H1 (cell line): Measurements from ENCODE around the gene BTRC. TPM values are rescaled to one million over a fixed set of nuclear protein-coding genes. Genes with fewer than 3 reads are reported as not detected.

Experiments
- CTCF ChIA-PET: fragments of 300-600 bp; sonication (Branson Sonifier 250); formaldehyde crosslinking; loops from one replicate; lab custom pipeline; 2021; ENCODE audit not compliant: partially characterized antibody; lab: Charles Lee
- POLR2A ChIA-PET: fragments of 300-600 bp; sonication (Branson Sonifier 250); formaldehyde crosslinking; loops from one replicate; lab custom pipeline; 2021; ENCODE audit warnings: inconsistent platforms; ENCODE audit not compliant: partially characterized antibody; lab: Charles Lee
- DNase-seq, 2 experiments: peaks; one replicate each; pipeline versions ENCODE4 v3.0.0 to v3.0.0-alpha.2; 2010 to 2022; ENCODE audit warnings: low spot score in 2 of 2, low read depth in 1 of 2, mixed read lengths in 1 of 2
- FAIRE-seq: peaks from 2 replicates; lab custom pipeline; 2011; peaks lifted over from hg19 to GRCh38; lab: Jason Lieb, UNC
- H2AFZ ChIP-seq: 2 replicates; pipeline ENCODE4 v1.8.1; 2012; ENCODE audit warnings: low read length, inconsistent platforms
- H2AK5ac ChIP-seq: 2 replicates; pipeline ENCODE4 v1.6.1; 2013; ENCODE audit warnings: low read depth, low read length
- H2BK120ac ChIP-seq: replicated peaks from 2 replicates; pipeline ENCODE3; 2013; ENCODE audit warnings: low read depth, low read length, inconsistent platforms
- H2BK12ac ChIP-seq: 2 replicates; pipeline ENCODE4 v1.6.1; 2013; ENCODE audit warnings: low read depth, low read length
- H2BK15ac ChIP-seq: 2 replicates; pipeline ENCODE4 v1.6.1; 2013; ENCODE audit warnings: low read length
- H2BK20ac ChIP-seq: 2 replicates; pipeline ENCODE4 v1.6.1; 2013; ENCODE audit warnings: low read length
- H2BK5ac ChIP-seq: 2 replicates; pipeline ENCODE4 v1.6.1; 2013; ENCODE audit warnings: low read depth, low read length
- H3K14ac ChIP-seq: 2 replicates; pipeline ENCODE4 v1.6.1; 2013; ENCODE audit warnings: inconsistent platforms; ENCODE audit not compliant: insufficient read length
- H3K18ac ChIP-seq: 2 replicates; pipeline ENCODE4 v1.6.1; 2013; ENCODE audit warnings: low read length; ENCODE audit errors: extremely low read depth
- H3K23ac ChIP-seq: 2 replicates; pipeline ENCODE4 v1.6.1; 2013; ENCODE audit warnings: inconsistent platforms; ENCODE audit not compliant: insufficient read length
- H3K23me2 ChIP-seq: 2 replicates; pipeline ENCODE4 v1.6.1; 2013; ENCODE audit warnings: low read depth, low read length
- H3K27ac ChIP-seq: 2 replicates; pipeline ENCODE4 v1.6.1; 2011; ENCODE audit warnings: low read depth, low read length, inconsistent platforms
- H3K27me3 ChIP-seq, 4 experiments: replicated peaks in 1 of 4; 1 replicate in 1 of 4; 2 replicates in 3 of 4; pipeline versions ENCODE4 v1.6.1 to v1.8.1; 2011 to 2013; ENCODE audit warnings: low read length in 3 of 4, mild to moderate bottlenecking in 3 of 4, inconsistent platforms in 2 of 4, mixed read lengths in 2 of 4, moderate library complexity in 1 of 4; ENCODE audit not compliant: control insufficient read depth in 3 of 4, insufficient read depth in 3 of 4; ENCODE audit errors: extremely low read depth in 1 of 4
- H3K36me3 ChIP-seq, 4 experiments: 2 replicates each; pipeline versions ENCODE4 v1.6.1 to v1.8.1; 2011 to 2013; ENCODE audit warnings: mild to moderate bottlenecking in 4 of 4, low read length in 3 of 4, moderate library complexity in 2 of 4, control low read depth in 1 of 4, inconsistent platforms in 1 of 4; ENCODE audit not compliant: insufficient read depth in 4 of 4, control insufficient read depth in 2 of 4
- H3K4ac ChIP-seq: replicated peaks from 2 replicates; pipeline ENCODE3; 2013; ENCODE audit warnings: low read length, low read depth, mixed read lengths, inconsistent platforms; ENCODE audit not compliant: insufficient read length
- H3K4me1 ChIP-seq, 4 experiments: replicated peaks in 1 of 4; 1 replicate in 1 of 4; 2 replicates in 3 of 4; pipeline versions ENCODE4 v1.6.1 to v1.8.1; 2011 to 2013; ENCODE audit warnings: low read length in 3 of 4, inconsistent platforms in 2 of 4, mixed read lengths in 1 of 4; ENCODE audit not compliant: insufficient read depth in 4 of 4, control insufficient read depth in 3 of 4
- H3K4me2 ChIP-seq, 2 experiments: 2 replicates each; pipeline versions ENCODE4 v1.6.1 to v1.8.1; 2011 to 2013; ENCODE audit warnings: low read depth in 2 of 2, low read length in 2 of 2, control low read depth in 1 of 2, inconsistent platforms in 1 of 2, mild to moderate bottlenecking in 1 of 2; ENCODE audit not compliant: insufficient read depth in 1 of 2
- H3K4me3 ChIP-seq, 4 experiments: fragments of 200-600, 300-600 bp in 1 of 4; sonication (generic), shearing (Covaris generic), sonication (Bioruptor Twin) in 1 of 4; 2 replicates each; pipeline versions ENCODE4 v1.5.1 to v1.8.1; 2011 to 2016; ENCODE audit warnings: low read length in 4 of 4, low read depth in 3 of 4, control low read depth in 2 of 4, inconsistent platforms in 2 of 4, mild to moderate bottlenecking in 2 of 4, mixed read lengths in 1 of 4, moderate library complexity in 1 of 4; ENCODE audit not compliant: insufficient read depth in 2 of 4; ENCODE audit errors: extremely low read depth in 1 of 4
- H3K56ac ChIP-seq: replicated peaks from 2 replicates; pipeline ENCODE3; 2013; ENCODE audit warnings: low read depth, mild to moderate bottlenecking, mixed read lengths, low read length, inconsistent platforms; ENCODE audit not compliant: insufficient read length
- H3K79me1 ChIP-seq: 2 replicates; pipeline ENCODE4 v1.6.1; 2013; ENCODE audit warnings: low read depth, low read length, control low read depth
- H3K79me2 ChIP-seq, 2 experiments: 2 replicates each; pipeline versions ENCODE4 v1.6.1 to v1.8.1; 2012 to 2013; ENCODE audit warnings: low read length in 2 of 2, mild to moderate bottlenecking in 2 of 2, inconsistent platforms in 1 of 2; ENCODE audit not compliant: insufficient read depth in 2 of 2, control insufficient read depth in 1 of 2
- H3K9ac ChIP-seq, 4 experiments: replicated peaks in 1 of 4; 1 replicate in 1 of 4; 2 replicates in 3 of 4; pipeline versions ENCODE4 v1.6.1 to v1.8.1; 2011 to 2013; ENCODE audit warnings: low read depth in 3 of 4, low read length in 3 of 4, control low read depth in 2 of 4, mild to moderate bottlenecking in 2 of 4, moderate library complexity in 2 of 4, inconsistent platforms in 1 of 4; ENCODE audit errors: extremely low read depth in 1 of 4
- H3K9me3 ChIP-seq, 2 experiments: 2 replicates each; pipeline versions ENCODE4 v1.6.1 to v1.8.1; 2012 to 2013; ENCODE audit warnings: mild to moderate bottlenecking in 2 of 2, moderate library complexity in 2 of 2, control low read depth in 1 of 2, inconsistent platforms in 1 of 2, low read depth in 1 of 2, low read length in 1 of 2, mixed read lengths in 1 of 2; ENCODE audit not compliant: insufficient read depth in 2 of 2
- H4K20me1 ChIP-seq, 2 experiments: replicated peaks in 1 of 2; 2 replicates each; pipeline versions ENCODE3 to v1.8.1; 2011 to 2013; ENCODE audit warnings: inconsistent platforms in 2 of 2, low read length in 2 of 2, mild to moderate bottlenecking in 1 of 2; ENCODE audit not compliant: insufficient read depth in 2 of 2, control insufficient read depth in 1 of 2
- H4K5ac ChIP-seq: 2 replicates; pipeline ENCODE4 v1.6.1; 2013; ENCODE audit warnings: low read length, low read depth, mixed read lengths, inconsistent platforms; ENCODE audit not compliant: insufficient read length
- H4K8ac ChIP-seq: 2 replicates; pipeline ENCODE4 v1.8.0; 2013; ENCODE audit warnings: mild to moderate bottlenecking, moderate library complexity, low read length, inconsistent platforms; ENCODE audit not compliant: insufficient read depth; ENCODE audit errors: extremely low read depth
- H4K91ac ChIP-seq: replicated peaks from 2 replicates; pipeline ENCODE3; 2013; ENCODE audit warnings: low read length, mixed read lengths, inconsistent platforms; ENCODE audit not compliant: insufficient read length
- CBX5 ChIP-seq: fragments of 300-800, 300-1000 bp; sonication (generic); IDR thresholded peaks from 2 replicates; pipeline ENCODE4 v1.7.1; 2016; ENCODE audit warnings: antibody characterized with exemption, low read length, low read depth
- KDM4A ChIP-seq: IDR thresholded peaks from one replicate; pipeline ENCODE4 v1.7.1; 2012; ENCODE audit warnings: low read depth, mild to moderate bottlenecking, moderate library complexity, low read length, inconsistent platforms; ENCODE audit not compliant: severe bottlenecking
- POU5F1 ChIP-seq: IDR thresholded peaks from 2 replicates; pipeline ENCODE4 v1.6.1; 2011; ENCODE audit warnings: low read depth, mild to moderate bottlenecking, low read length, moderate library complexity
- SIN3A ChIP-seq, 2 experiments: IDR thresholded peaks in 1 of 2; conservative IDR thresholded peaks in 1 of 2; 2 replicates each; pipeline ENCODE4 v1.6.1; 2011 to 2012; ENCODE audit warnings: low read length in 2 of 2, improper control_type of control experiment in 1 of 2, low read depth in 1 of 2, mild to moderate bottlenecking in 1 of 2
- SIRT6 ChIP-seq: IDR thresholded peaks from one replicate; pipeline ENCODE4 v1.7.1; 2012; ENCODE audit warnings: low read length, inconsistent platforms
- SP2 ChIP-seq: IDR thresholded peaks from 2 replicates; pipeline ENCODE4 v1.6.1; 2012; ENCODE audit warnings: mild to moderate bottlenecking, low read length, inconsistent platforms
- USF2 ChIP-seq: IDR thresholded peaks from 2 replicates; pipeline ENCODE4 v1.6.1; 2011; ENCODE audit warnings: low read length, improper control_type of control experiment
- ZNF274 ChIP-seq: IDR thresholded peaks from 2 replicates; pipeline ENCODE4 v1.7.0; 2012; ENCODE audit warnings: low read length, borderline replicate concordance; ENCODE audit errors: extremely low read depth
- WGBS, 2 experiments: shearing (Covaris generic) in 1 of 2; methylation state at CpG; one replicate each; pipeline versions ENCODE4 v1.1.6 to v1.1.7; 2013 to 2015; ENCODE audit warnings: low lambda C conversion rate in 2 of 2, mixed read lengths in 2 of 2, inconsistent platforms in 1 of 2, low coverage in 1 of 2, missing lambda C conversion rate in 1 of 2; ENCODE audit not compliant: insufficient replicate concordance in 2 of 2, insufficient coverage in 1 of 2, insufficient read length in 1 of 2; ENCODE audit errors: extremely low coverage in 1 of 2, missing lambda C conversion rate in 1 of 2; 5-methylcytosine and 5-hydroxymethylcytosine counted together
- polyA plus RNA-seq, 7 experiments: library from polyadenylated mRNA; depleted of rRNA in 3 of 7; stranded (reverse) in 5 of 7; unstranded in 2 of 7; fragments of >200 nt in 5 of 7; fragments of 200-250 nt in 2 of 7; gene quantifications; 1 replicate in 5 of 7; 2 replicates in 1 of 7; 4 replicates in 1 of 7; pipeline versions ENCODE4 v1.2.1 to v1.2.3, GENCODE V29; 2011 to 2013; ENCODE audit warnings: missing spikeins in 2 of 7, mixed read lengths in 2 of 7
- total RNA-seq: library from RNA; stranded (reverse); fragmentation: NEBNext Ultra II Directional; extraction: Animal tissue kit (Norgen Biotek cat#: 25700); gene quantifications from 2 replicates; pipeline ENCODE4 v1.2.1, GENCODE V29; 2021

BTRC gene
- total and polyA plus RNA-seq, 2 of the 8 experiments (the other 6 are each of a cell fraction or from before 2014, with no cell fraction given), result 9.9 to 24.7 TPM

- peak overlapping the region; percentile 65 for H3K18ac ChIP-seq
- H2BK15ac ChIP-seq, result no peak overlapping the region
- peak overlapping the region; percentile 11 for H4K91ac ChIP-seq
- DNase-seq (peak in 1 of 2 experiments; percentile 47), FAIRE-seq (no peak)
- peak overlapping the region; percentile 40 to 42; a peak in 2 of 4 replicates for H3K4me2 ChIP-seq
- H3K79me1 ChIP-seq, result no peaks in the 10 kb centered on the region
- peaks cover 4 to 15% (median 8%) of the 10 kb centered on the region in 4 experiments for H3K4me1 ChIP-seq
- peak overlapping the region; percentile 60; the same call in 1 of the 2 replicates for H2BK5ac ChIP-seq
- H3K9me3 ChIP-seq, result peaks cover 6 to 9% of the 10 kb centered on the region in 2 experiments; a peak in 2 of 4 replicates
- no peak overlapping the region for H3K4ac ChIP-seq
- no peak overlapping the region for H2AK5ac ChIP-seq
- H3K79me2 ChIP-seq, result no peaks in the 10 kb centered on the region
- 64% methylated on average over 9 of the region's 10 CpGs; no CpG with 5 or more reads in 1 of the 2 experiments for WGBS, 2 experiments
- H4K5ac ChIP-seq, result no peak overlapping the region
- ChIA-PET POLR2A (interaction anchor here (0.6 to 1.7 kb wide), 8 partner anchors 10 to 1078 kb away, joined by 3 to 7 read pairs (median 3); no protein-coding TSS in a partner anchor), CTCF (interaction anchor here (0.6 to 7.5 kb wide), 19 partner anchors 11 to 552 kb away, joined by 3 to 56 read pairs (median 4); partner anchors contain the start of gene NPM3)
- no peak overlapping the region for H3K23ac ChIP-seq
- no peak overlapping the region for H2BK12ac ChIP-seq
- no peak overlapping the region for H2AFZ ChIP-seq
- no peak overlapping the region; the same call in 1 of the 2 replicates for H4K8ac ChIP-seq
- no peaks in the 10 kb centered on the region; a peak in 1 of 7 replicates for H3K27me3 ChIP-seq
- no peak overlapping the region for H3K14ac ChIP-seq
- H2BK20ac ChIP-seq, result no peak overlapping the region
- H4K20me1 ChIP-seq, result peaks cover 0 to 6% of the 10 kb centered on the region in 2 experiments
- no peak overlapping the region for H3K9ac ChIP-seq
- H3K23me2 ChIP-seq, result no peaks in the 10 kb centered on the region
- peaks cover 4 to 34% (median 10%) of the 10 kb centered on the region in 4 experiments; a peak in 5 of 8 replicates for H3K36me3 ChIP-seq
- no peak overlapping the region for H3K56ac ChIP-seq
- H2BK120ac ChIP-seq, result no peak overlapping the region
- H3K27ac ChIP-seq, result no peak overlapping the region
- peak overlapping the region in 1 of 4 experiments; percentile 16; a peak in 1 of 8 replicates for H3K4me3 ChIP-seq
- TF ChIP-seq KDM4A (no peak), POU5F1 (peak; percentile 69; the same call in 1 of the 2 replicates), SIN3A (conservative IDR thresholded peaks at IDR 0.05 in 1 of 2, IDR thresholded peaks at IDR 0.05 in 1 of 2; ENCODE audit: low read depth in 1 of 2, low read length in 2 of 2) (0 out of 4 replicates have a peak, but pooled peaks of 1 of the 2 experiments have one; percentile 29), USF2 (no peak), SIRT6 (no peak), CBX5 (no peak), SP2 (no peak), ZNF274 (no peak)
Observed at GRCh38 chr10:101580486-101581399, 226.8 kb downstream of the BTRC start.
